KMS-11 (cell line): ENCODE measurements around the gene BORA.

Source experiments
- H2AFZ ChIP-seq: fragments of 200-600 bp; sonication (generic); 2 replicates; pipeline ENCODE4 v1.6.1; 2016; ENCODE audit warnings: antibody characterized with exemption, mixed run types, low read depth
- H3K27ac ChIP-seq: fragments of 200-600 bp; sonication (generic); 2 replicates; pipeline ENCODE4 v1.6.1; 2016; ENCODE audit warnings: mild to moderate bottlenecking, mixed run types
- H3K27me3 ChIP-seq: fragments of 200-600 bp; sonication (generic); 2 replicates; pipeline ENCODE4 v1.6.1; 2017; ENCODE audit warnings: mild to moderate bottlenecking, low read depth, mixed run types, moderate library complexity; ENCODE audit not compliant: insufficient read depth
- H3K36me3 ChIP-seq: fragments of 200-600 bp; sonication (generic); 2 replicates; pipeline ENCODE4 v1.6.1; 2017; ENCODE audit warnings: mild to moderate bottlenecking, mixed run types; ENCODE audit not compliant: insufficient read depth
- H3K4me1 ChIP-seq: fragments of 200-600 bp; sonication (generic); 2 replicates; pipeline ENCODE4 v1.6.1; 2016; ENCODE audit warnings: mild to moderate bottlenecking, low read depth, mixed run types; ENCODE audit not compliant: poor library complexity, severe bottlenecking
- H3K4me2 ChIP-seq: fragments of 200-600 bp; sonication (generic); 2 replicates; pipeline ENCODE4 v1.7.0; 2016; ENCODE audit warnings: mild to moderate bottlenecking, mixed run types
- H3K4me3 ChIP-seq: fragments of 200-600 bp; sonication (generic); IDR thresholded peaks from 2 replicates; pipeline ENCODE4 v1.6.1; 2017; ENCODE audit warnings: low read depth, low read length, mixed read lengths; ENCODE audit not compliant: insufficient read depth
- H3K79me2 ChIP-seq: fragments of 200-600 bp; sonication (generic); 2 replicates; pipeline ENCODE4 v1.6.1; 2016; ENCODE audit warnings: low read depth, mixed run types; ENCODE audit not compliant: insufficient read depth
- H3K9ac ChIP-seq: fragments of 200-600 bp; sonication (generic); 2 replicates; pipeline ENCODE4 v1.6.1; 2016; ENCODE audit warnings: mild to moderate bottlenecking, mixed run types
- H4K20me1 ChIP-seq: fragments of 200-600 bp; sonication (generic); 2 replicates; pipeline ENCODE4 v1.6.1; 2016; ENCODE audit warnings: mild to moderate bottlenecking, mixed run types; ENCODE audit not compliant: insufficient read depth
- CTCF ChIP-seq: fragments of 200-600 bp; sonication (generic); conservative IDR thresholded peaks from 2 replicates; pipeline ENCODE4 v1.6.1; 2017; ENCODE audit warnings: low read depth, mild to moderate bottlenecking, antibody characterized with exemption, low read length, moderate library complexity, mixed read lengths

BORA gene

DNA sequence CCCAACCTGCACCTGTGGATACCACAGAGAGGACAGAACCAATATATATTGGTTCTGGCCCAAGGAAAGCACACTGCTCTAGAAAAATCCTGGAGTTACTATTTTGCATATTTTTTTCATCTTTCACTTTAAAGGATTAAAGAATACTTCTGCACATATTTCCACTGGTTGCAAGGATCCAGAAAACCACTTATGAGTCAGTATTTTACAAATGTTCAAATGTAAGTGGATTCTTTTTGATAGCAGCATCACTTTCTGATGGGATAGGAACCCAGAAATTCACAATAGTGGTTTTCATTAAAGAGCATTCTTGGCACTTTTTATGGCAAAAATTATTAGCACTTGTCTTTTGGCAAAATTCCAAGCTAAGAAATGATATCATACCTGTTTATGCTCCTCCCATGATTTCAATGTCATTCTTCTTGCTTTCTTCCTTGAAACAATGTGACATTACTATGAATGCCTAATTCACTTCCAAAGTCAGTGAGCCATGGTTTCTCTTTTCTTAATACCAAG lies 38.5 kb upstream of the BORA start:
- H3K4me3 ChIP-seq: no peak overlapping the region
- no peak overlapping the region for H3K9ac ChIP-seq
- H3K79me2 ChIP-seq: no peaks in the 10 kb centered on the region
- H4K20me1 ChIP-seq: no peaks in the 10 kb centered on the region
- no peak overlapping the region for H3K27ac ChIP-seq
- H3K4me1 ChIP-seq: no peaks in the 10 kb centered on the region
- H3K27me3 ChIP-seq: no peaks in the 10 kb centered on the region
- H3K36me3 ChIP-seq: no peaks in the 10 kb centered on the region
- H2AFZ ChIP-seq: no peak overlapping the region
- H3K4me2 ChIP-seq: no peak overlapping the region
- TF ChIP-seq CTCF: no peak

DNA sequence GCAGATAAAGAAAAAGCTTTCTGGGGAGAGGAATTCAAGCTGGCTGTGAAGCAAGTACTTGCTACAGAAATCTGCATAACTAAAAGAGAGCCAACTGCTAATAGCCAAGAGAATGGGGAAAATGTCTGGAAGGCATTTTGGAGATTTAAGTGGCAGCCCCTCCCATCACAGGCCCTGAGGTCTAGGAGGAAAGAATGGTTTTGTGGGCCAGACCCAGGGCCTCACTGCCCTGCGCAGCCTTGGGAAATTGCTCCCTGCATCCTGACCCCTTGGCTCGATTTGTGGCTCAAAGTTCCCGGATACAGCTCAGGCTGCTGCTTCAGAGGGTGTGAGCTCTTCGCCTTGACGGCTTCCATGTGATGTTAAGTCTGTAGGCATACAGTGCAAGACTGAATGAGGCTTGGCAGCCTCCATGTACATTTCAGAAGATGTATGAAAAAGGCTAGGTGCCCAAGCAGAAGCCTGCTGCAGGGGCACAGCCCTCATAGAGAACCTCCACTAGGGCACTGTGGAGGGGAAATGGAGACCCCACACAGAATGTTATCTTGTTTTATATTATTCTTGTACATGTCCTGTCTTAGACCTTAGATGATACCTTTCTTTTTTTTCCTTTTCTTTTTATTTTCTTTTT lies 34.7 kb upstream of the BORA start:
- TF ChIP-seq CTCF: no peak
- no peak overlapping the region for H3K4me3 ChIP-seq
- H3K27ac ChIP-seq: no peak overlapping the region
- no peaks in the 10 kb centered on the region for H4K20me1 ChIP-seq
- no peaks in the 10 kb centered on the region for H3K79me2 ChIP-seq
- H3K4me2 ChIP-seq: no peak overlapping the region
- H3K27me3 ChIP-seq: no peaks in the 10 kb centered on the region
- no peak overlapping the region for H3K9ac ChIP-seq
- H3K36me3 ChIP-seq: no peaks in the 10 kb centered on the region
- no peak overlapping the region for H2AFZ ChIP-seq
- H3K4me1 ChIP-seq: no peaks in the 10 kb centered on the region

- no peak overlapping the region for H3K4me2 ChIP-seq
- no peaks in the 10 kb centered on the region for H3K4me1 ChIP-seq
- no peak overlapping the region for H3K9ac ChIP-seq
- H4K20me1 ChIP-seq: no peaks in the 10 kb centered on the region
- no peak overlapping the region for H2AFZ ChIP-seq
- no peak overlapping the region for H3K27ac ChIP-seq
- no peak for TF ChIP-seq CTCF
- H3K4me3 ChIP-seq: no peak overlapping the region
- H3K79me2 ChIP-seq: no peaks in the 10 kb centered on the region
- no peaks in the 10 kb centered on the region for H3K36me3 ChIP-seq
- no peaks in the 10 kb centered on the region for H3K27me3 ChIP-seq
Measured at GRCh38 chr13:72693832-72694231, 33.9 kb upstream of the BORA start.

DNA sequence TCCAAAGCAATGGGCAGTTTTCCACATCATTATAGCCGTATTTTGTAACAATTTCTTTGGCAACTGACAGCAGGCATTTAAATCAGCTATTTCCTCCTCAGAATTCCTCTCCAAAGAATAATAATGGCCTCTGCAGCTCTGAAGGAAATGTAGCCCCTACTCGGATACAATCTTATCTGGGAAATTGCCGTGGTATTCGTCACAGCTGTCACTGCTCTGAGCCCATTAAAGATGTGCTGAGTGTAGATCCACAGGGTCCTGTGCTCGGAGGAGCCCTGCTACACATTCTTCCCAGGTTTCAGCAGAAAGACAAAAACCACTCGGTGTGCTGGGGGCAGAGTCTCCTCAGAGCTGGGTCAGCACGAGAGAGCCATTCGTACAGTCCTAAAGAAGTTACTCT lies 33.4 kb upstream of the BORA start:
- H3K9ac ChIP-seq: no peak overlapping the region

More for the DNA sequence above, 33.4 kb upstream of the BORA start:
- H3K36me3 ChIP-seq: no peaks in the 10 kb centered on the region
- TF ChIP-seq CTCF: no peak
- no peak overlapping the region for H3K4me2 ChIP-seq
- no peaks in the 10 kb centered on the region for H3K27me3 ChIP-seq
- no peak overlapping the region for H3K4me3 ChIP-seq
- H3K79me2 ChIP-seq: no peaks in the 10 kb centered on the region
- H3K27ac ChIP-seq: no peak overlapping the region
- no peaks in the 10 kb centered on the region for H3K4me1 ChIP-seq
- no peaks in the 10 kb centered on the region for H4K20me1 ChIP-seq
- H2AFZ ChIP-seq: no peak overlapping the region
